ENCODE data around the gene GPR137.

Gene GPR137

DNA sequence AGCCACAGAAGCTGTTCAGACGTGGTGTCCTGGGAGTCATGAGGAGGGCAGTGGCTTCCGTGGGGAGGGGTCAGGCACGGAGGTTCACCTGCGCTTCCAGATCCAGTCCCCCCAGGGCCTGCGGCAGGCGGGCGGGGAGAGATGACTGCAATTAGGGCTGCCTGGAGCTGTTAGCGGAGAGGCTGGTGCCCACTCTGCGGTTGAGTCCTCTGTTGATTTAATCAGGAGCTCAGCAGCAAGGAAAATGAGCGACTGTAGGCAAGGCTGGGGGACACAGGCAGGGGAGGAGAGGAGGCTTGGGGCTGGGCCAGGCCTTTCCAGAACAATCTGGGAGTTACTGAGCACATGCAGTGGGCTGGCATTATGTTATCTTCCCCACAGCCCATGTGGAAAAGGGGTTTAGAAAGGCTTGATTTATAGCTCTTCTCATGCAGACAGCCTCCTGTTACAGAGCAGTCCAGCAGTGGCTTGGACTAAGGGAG is 21.2 kb upstream of the GPR137 start:
- DNase-seq (ENCODE audit: low read depth), result no peak

DNA sequence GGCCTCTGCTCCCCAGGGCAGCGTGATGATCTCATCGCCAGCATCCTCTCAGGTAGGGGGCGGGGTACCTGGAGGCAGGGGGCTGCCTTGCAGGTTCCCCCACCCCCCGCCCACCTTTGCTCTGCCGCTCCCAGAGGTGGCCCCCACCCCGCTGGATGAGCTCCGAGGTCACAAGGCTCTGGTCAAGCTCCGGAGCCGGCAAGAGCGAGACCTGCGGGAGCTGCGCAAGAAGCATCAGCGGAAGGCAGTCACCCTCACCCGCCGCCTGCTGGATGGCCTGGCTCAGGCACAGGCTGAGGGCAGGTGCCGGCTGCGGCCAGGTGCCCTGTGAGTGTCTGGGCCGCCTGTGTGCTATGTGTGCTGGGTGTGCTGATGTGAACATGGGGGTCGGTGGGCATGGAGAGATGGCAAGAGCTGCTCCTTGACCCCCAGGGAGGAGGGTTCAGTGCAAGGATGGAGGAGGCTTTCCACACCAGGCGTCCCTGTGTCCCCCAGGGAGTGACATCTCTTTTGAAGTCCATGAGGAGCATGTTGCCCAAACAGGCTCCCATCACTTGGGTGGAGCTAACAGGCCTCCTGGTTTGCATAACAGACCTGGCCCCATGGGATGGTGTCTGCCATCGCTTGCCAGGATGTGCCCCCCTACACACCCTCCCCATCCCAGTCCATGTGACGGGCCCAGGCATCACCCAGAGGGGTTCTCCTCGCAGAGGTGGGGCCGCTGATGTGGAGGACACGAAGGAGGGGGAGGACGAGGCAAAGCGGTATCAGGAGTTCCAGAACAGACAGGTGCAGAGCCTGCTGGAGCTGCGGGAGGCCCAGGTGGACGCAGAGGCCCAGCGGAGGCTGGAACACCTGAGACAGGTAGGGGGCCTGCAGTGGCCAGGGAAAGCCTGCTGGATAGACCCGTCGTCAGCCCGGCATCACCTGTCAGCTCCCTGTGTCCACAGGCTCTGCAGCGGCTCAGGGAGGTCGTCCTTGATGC is 20.2 kb upstream of the GPR137 start:
- no peak for DNase-seq (ENCODE audit: low read depth)

DNA sequence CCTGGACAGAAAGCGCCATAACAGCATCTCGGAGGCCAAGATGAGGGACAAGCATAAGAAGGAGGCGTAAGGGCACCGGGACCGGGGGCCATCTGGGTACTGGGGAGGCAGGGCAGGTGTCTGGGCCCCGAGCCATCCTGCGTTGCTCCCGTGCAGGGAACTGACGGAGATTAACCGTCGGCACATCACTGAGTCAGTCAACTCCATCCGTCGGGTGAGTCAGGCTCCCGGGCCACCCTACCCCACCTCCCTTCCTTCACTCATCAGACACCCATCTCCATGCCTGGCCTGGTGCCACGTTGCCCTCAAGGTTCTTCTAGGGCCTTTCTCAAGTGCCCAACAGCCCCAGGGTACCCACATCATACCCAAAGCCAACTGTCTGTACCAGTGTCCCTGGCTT is 19.3 kb upstream of the GPR137 start:
- DNase-seq (ENCODE audit: low read depth), result peak; percentile 62

DNA sequence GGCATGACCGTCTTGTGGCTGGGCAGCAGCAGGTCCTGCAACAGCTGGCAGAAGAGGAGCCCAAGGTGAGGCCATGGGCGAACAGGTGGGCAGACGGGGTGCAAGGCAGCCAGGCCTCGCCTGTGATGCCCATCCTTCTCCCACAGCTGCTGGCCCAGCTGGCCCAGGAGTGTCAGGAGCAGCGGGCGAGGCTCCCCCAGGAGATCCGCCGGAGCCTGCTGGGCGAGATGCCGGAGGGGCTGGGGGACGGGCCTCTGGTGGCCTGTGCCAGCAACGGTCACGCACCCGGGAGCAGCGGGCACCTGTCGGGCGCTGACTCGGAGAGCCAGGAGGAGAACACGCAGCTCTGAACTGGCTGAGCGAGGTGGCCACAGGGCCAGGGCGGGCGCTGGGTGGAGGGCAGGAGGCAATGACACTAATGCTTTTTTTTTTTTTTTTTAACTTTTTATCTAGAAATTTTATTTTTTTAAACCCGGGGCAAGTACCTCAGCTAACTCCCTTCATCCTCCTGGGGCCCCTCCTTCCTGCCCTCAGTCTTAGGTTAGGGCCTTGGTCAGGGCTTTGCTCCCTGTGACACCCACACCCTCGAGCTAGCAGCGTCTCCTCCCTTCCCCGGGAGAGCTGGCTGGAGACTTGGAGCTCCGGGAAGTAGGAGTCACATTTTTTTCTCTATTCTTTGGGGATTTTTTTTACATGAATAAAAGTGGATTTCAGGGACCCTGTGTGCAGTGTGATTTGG is 18.3 kb upstream of the GPR137 start:
- DNase-seq (ENCODE audit: low read depth), result no peak

DNA sequence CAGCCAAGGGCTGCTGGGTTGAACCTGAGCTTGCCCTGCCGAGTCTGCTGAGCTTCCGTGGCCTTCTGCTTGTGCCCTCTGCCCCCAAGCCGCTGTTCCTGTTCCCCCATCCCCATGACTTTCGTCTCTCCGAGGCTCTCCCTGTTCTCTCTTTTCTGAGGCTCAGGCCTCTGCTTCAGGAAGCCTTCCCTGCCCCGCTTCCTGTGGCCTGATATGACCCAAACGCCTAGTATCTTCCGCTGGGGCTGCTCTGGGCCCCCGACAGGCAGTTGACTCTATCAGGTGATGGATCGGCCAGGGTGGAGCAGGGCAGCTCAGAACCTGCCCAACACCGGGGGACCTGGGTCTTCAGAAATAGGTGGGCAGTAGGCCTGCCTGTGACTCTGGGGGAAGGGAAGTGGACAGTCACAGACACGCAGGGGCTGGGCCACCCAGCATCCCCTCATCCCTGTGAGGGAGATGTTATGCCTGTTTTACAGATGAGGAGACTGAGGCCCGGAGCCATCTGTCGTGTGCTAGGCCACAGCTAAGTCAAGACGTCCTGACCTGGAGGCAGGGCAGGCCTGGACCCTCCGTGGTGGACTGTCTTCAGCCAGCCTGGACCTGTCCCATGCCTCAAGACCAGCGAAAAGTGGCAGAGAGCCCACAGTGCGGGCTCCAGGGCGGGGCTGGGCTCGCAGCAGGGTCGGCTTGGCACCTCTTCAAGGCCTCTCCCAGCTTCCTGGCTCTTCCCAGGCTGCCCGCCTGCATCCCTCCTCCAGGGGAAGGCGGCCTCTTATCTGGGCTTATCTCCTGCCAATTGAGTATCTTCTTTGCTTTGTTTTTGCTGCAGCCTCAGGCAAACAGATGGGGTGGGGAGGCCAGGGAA is 17.4 kb upstream of the GPR137 start:
- DNase-seq (ENCODE audit: low read depth), result peak; percentile 43

DNA sequence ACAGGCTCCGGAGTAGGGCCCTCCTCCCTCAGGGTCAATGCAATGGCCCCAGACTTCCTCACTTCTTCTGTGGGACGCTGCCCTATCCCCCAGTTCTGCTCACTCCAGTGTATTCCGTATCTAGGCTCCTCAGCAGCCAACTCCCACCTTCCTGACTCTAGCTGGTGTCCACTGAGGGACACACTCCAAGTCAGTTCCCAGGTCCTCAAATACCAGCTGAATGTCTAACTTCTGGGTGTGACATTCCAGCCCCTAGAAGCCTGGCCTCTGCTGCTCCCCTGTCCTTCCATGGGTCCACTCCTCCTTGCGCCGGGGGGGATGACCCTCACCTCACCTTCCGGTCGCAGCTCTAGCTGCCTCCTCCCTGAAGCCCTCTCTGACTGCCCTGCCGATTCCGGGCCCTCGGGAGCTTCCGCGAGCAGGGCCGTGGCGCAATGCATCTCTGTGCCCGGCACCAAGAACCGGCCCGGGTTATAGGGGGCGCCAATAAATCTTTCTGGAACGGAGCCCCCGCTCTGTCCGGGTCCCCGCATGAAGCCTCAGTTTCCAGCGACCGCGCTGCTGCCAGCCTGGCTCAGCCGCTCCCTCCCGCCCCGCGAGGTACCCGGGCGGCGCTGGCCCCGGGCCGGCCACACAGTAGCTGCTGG is 16.6 kb upstream of the GPR137 start:
- peak; percentile 58 for DNase-seq (ENCODE audit: low read depth)

DNA sequence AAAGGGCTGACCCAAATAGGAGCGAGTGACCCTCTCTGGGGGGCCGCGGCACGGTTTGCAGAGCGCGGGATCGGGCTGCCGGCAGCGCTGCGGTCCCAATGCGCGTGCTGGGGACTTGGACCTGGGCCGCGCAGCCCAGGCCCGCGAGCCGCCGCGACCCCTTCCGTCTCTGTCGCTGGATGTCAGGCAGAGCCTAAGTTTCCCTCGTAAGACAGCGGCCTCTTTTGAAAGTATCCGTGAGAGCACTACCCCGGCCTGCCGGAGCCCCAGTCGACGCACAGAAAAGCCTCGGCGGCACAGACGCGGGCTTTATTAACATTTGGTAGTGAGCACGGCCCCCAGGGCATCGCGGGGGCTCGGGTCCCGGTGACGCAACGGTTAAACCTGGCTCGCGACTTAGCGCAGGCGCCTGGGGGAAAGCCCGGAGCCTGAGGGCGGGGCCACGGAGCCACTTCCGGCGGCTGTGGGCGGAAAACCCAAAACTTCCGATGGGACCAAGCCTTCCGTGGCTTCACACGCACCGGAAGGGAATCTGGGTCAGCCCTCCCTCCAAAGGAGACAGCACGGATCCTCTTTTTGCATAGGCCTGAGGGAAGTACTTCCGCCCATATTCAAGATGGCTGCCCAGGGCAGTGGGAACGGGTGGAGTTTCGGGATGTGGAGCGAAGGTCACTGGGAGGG is 16.0 kb upstream of the GPR137 start:
- DNase-seq (ENCODE audit: low read depth), result peak; percentile 100

DNA sequence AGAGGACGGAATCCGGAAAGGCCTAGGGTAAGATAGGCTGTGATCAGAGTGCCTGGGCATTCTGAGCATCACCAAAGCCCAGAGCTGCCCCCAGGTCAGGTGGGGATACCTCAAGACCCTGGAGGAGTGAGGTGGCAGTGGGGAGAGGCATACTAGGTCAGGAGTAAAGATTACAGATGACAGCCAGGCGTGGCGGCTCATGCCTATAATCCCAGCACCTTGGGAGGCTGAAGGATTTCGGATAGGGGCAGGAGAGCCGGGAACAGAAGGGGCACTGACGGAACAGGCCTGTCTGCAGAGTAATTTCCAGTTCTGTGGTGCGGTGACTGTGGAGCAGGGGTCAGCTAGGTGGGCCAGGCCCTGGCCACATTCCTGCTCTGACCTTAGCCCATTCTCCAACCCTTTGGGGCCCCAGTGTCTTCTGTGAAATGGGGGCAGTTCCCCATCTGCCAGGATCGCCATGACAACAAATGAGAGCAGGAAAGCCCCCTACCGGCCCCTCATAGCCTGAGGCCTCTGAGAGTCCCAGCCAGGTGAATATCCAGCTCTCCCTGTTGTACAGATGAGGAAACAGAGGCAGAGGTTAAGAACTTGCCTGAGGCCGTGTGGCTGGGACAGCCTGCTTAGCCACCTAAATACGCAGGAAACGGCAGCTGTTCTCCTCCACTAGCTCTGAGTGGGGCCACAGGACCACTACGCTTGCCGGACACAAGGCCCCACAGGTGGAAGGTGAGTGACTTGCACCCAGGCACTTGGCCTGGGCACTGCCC is 10.4 kb upstream of the GPR137 start:
- DNase-seq (ENCODE audit: low read depth), result no peak

DNA sequence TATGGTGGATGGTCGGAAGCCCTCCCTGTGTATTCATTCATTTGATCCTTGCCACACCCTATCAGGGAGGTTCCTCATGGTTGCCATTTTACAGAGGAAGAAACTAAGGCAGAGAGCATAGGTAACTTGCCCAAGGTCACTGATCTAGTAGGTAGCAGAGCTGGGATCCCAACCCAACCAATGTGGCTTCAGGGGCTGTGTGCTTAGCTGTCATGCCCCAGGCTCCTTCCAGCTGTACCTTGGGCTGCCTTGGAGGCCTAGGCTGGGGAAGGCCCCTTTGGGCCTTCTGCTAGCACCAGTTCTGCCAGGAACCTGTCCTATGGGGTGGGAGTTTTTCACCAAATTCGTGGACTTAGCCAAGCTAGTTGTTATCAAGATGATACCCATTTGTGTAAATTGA is 9.8 kb upstream of the GPR137 start:
- DNase-seq (ENCODE audit: low read depth), result no peak

DNA sequence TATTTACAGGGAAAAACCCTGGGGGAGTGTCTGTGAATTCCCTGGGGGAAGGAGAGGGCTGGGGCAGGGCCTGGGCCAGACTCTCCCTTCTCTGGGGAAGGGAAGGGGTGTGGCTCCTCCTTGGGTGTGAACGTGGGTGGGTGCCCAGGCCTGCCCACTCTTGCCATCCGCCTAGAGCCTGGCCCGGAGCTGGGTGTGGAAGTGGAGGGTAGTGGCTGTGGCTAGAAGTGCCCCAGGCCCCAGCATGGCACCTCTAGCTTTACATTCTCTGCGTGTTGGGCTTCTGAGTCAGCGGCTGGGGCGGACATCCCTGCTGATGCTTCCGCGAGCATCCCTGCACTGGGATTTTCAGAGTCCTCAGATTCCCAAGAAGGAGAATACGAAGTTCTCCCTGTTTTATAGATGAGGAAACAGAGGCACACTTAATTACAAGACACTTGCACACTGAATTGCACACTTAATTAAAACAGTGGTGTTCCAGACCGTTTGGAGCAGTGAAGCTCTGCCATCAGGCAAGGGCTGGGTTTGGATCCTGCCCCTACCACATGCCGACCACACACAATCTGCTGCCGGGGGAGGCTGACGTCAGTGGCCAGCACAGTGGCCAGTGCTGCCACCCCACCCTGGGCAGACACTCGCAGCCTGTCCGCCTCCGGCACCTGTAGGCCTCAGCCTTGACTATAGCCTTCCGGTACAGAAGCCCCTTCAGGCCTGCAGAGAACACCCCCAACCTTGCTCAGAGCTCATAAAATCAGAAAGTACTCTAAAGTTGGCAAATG is 8.8 kb upstream of the GPR137 start:
- DNase-seq (ENCODE audit: low read depth), result no peak

DNA sequence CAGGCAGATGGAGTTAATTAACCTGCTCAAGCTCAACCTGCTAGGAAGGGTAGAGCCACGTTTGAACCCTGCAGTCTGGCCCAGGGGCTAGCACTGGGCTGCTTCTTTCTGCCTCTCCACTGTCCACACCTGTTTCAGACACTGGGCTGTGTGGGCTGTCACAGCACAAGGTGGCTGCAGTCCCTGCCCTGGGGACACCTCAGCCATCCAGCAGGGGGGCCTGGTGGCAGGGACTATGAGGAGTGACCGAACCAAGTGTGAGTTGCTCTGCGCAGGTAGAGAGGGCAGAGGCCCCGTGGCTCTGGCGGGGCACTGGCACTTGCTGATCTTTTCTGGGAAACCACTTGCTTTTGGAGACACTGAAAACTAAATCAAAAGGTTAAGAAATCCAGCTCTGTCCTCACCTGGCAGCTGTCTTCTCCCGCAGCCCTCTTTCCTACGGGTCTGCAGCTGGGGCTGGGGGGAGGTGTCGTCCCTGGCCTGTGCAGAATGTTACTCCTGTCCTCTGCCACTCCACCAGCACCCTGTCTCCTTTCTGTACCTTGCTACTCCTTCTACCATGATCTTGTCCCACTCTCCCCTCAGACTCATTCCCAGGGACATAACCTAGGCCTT is 7.0 kb upstream of the GPR137 start:
- no peak for DNase-seq (ENCODE audit: low read depth)

DNA sequence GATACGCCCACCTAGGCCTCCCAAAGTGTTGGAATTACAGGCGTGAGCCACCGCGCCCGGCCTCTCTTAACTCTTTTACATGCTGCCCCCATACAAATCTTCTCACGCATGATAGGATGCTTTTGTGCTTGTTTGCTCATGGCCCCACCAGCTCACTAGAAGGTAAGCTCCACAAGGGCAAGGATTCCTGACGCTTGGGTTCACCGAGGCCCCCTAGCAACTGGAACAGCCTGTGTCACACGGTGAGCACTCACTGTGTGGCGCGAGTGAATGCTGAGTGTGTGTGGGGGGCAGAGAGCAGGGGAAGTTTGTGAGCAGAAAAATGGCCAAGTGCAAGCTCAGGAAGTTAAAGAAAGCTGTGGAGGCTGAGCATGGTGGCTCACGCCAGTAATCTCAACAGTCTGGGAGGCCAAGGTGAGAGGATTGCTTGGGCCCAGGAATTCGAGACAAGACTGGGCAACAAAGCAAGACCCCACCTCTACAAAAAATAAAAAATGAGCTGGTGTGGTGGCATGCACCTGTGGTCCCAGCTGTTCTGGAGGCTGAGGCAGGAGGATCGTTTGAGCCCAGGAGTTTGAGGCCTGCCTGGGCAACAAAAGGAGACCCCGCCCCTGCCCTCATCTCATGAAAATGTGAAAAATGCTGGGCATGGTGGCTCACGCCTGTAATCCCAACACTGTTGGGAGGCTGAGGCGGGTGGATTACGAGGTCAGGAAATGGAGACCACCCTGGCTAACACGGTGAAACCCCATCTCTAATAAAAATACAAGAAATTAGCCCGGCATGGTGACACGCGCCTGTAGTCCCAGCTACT is 3.5 kb upstream of the GPR137 start:
- DNase-seq (ENCODE audit: low read depth), result no peak

DNA sequence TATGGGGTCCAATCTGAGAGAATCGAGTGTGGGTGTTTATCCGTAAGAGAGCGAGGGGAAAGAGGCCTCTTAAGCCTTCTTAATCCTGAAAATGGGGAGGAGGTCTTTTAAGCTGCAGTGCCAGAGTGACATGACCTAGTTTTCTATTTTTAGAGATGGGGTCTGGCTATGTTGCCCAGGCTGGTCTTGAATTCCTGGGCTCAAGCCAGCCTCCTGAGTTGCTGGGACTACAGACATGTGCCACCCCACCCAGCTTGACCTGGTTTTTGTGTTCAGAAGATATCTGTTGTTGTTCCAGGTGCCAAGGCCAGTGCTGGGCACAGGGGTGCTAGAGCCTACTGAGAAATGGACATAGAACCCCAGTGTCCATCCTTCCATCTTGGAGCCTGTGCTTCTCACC is 2.6 kb upstream of the GPR137 start:
- no peak for DNase-seq (ENCODE audit: low read depth)

DNA sequence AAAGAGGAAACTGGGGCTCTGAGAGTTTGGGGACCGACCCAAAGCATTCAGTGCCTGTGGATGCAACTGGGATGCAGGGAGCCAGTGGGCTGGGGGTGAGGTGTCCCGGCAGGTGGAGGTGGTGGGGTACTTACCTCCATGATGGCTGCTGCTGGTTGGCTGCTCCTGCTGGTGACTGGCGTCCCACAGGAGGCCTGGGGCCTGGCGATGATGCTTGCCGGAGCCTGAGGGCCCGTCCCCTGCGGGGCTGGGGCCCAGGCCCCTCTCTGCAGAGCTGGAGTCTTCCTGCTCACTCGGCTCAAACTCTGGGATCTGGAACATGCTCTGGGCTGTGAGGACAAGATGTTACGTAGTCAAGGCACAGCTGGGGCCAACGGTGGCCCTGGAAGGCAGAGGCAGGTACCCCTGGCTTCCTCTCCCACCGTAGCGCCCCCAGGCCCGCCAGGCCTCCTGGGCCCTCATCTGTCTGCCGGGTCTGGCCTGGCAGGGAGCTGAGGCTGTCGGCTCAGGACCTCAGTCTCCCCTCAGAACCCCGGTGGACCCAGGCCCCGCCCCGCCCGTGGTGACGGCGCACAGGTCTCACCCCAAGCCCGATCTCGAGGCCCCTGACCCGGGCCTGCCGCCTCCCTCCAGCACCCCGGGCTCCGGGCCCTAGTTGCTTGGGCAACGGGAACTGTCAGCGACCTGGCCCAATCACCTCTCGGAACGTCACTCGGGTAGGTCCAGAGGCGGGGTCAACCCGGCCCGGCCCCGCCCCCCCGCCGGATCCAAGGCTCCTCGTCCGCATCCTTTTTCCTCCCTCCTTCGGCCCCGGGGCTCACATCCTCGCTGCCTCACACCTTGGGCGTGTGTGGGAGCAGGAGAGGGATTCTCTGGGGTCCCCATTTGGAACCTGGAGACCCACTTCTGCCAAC is 1.3 kb upstream of the GPR137 start, which contains the start of gene BAD:
Gene BAD (minus strand): TSS at position 618 of the 914 bp plus-strand sequence. CDS start 297 bp downstream, at position 321.
- DNase-seq (ENCODE audit: low read depth), result peak; percentile 92

DNA sequence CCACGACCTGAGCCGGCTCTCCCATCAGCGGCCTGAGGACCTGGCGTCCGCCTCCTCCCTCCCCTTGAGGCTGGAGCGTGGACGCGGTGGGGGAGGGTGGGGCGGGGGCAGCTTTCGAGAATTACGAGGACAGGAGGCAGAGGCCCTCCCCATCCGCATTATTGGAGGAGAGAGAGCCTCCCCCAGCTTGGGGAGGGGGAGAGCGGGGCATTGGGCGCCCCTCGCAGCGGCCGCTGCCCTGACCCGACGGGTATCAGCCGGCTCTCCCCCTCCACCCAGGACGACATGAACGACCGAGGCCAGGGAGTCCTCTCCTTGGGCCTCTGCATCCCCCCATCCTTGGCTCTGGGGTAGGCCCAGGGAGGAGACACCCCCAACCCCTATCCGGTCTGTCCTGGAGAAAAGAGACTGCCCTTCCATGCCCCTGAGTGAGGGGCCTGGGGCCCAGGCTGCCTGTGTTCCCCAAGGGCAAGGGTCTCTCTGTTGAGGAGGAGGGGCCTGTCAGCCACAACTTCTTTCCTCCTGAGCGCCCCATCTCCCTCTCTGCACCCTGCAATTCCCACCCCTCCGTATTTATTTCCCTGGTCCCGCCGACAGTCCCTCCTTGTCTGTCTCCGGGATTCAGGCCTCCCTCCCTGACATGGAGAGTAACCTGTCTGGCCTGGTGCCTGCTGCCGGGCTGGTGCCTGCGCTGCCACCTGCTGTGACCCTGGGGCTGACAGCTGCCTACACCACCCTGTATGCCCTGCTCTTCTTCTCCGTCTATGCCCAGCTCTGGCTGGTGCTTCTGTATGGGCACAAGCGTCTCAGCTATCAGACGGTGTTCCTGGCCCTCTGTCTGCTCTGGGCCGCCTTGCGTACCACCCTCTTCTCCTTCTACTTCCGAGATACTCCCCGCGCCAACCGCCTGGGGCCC is 495 bp downstream of the GPR137 start:
- no peak for DNase-seq (ENCODE audit: low read depth)

DNA sequence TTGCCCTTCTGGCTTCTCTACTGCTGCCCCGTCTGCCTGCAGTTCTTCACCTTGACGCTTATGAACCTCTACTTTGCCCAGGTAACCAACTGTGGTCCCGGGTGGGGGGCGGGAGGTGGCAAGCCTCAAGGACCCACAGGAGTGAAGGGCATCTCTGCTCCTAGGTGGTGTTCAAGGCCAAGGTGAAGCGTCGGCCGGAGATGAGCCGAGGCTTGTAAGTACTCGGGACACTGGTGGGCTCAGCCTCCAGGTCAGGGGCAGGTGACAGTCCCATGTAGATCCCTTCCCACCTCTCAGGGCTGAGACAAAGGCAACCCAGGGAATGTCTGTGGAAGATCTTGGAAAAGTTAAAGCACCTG is 1.1 kb downstream of the GPR137 start:
- no peak for DNase-seq (ENCODE audit: low read depth)

Data from iris pigment epithelial cell (primary cell).